ENCODE results near the gene SUSD1. TPM values are rescaled to one million over a fixed set of nuclear protein-coding genes. Genes with fewer than 3 reads are reported as not detected.
"Not testable (repeated sequence)": the region's sequence is repeated elsewhere in the genome, so short reads cannot be mapped to it uniquely, and the experiment has no call there.

Gene SUSD1
- total RNA-seq, 1 donor from 2014 or later, result 35.9 TPM

GRCh38 chr9:112097712-112098688, 77.1 kb downstream of the SUSD1 start:
- peak; percentile 48 to 76 for DNase-seq (ENCODE audit: low read depth in 2 of 2)

GRCh38 chr9:112094948-112095681, 80.0 kb downstream of the SUSD1 start:
- peak in 1 of 2 donors; percentile 41 for DNase-seq (ENCODE audit: low read depth in 2 of 2)

- no peak for DNase-seq (ENCODE audit: low read depth in 2 of 2)
These were observed 80.9 kb downstream of the SUSD1 start for GRCh38 chr9:112094241-112094640.

- DNase-seq (ENCODE audit: low read depth in 2 of 2), result no peak
These were observed 81.3 kb downstream of the SUSD1 start for GRCh38 chr9:112093870-112094216.

DNA sequence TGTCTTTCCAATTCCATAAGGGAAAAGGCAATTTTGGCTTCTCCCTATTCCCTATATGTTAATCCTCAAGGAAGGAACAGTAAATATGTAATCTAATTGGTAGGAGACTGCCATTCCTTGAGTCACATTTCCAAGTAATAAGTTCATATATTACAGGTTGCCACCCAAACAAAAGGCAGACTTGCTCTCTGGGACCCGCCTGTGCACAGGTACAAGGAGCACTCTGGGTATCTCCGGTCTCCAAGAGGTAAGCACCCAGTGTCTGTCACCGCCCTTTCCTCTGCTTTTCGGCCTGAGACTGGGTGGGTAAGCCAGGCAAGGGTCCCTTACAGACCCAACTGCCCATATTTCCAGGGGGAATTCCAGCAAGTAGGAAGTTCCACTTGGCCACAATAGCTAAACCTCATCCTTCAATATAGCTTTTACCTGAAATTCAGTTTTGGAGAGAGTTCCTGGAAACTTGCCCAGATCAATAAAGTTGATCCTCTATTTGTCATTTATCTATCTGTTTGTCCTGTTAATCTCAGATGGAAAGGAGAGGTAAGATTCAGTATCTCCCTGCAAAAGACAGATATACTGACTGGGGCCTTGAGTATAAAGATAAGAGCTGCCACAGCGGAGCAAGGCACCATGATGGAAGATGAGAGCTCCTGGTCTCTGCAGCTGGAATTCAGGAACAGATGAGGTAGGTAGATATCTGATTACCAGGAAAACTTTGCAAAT, 81.8 kb downstream of the SUSD1 start:
- no peak for DNase-seq (ENCODE audit: low read depth in 2 of 2)

DNA sequence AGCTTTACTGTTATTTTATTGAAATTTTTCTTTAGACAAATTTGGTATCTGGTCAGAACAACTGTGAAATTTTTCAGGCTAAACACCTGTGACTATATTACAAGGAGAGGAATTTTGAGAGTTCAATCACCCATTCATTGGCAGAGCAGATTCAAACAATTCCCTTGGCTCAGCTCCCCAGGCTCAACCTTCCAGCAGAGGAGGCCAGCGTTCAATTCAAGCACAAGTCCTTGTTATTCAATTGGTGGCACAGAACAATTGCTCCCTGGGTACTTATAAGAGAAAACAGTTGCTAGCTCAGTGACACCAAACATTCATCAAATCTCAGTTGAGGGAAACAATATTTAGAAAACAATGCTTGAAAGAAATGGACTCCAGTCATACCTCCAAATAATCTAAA, 83.3 kb downstream of the SUSD1 start:
- DNase-seq (ENCODE audit: low read depth in 2 of 2), result peak in 1 of 2 donors; percentile 40

GRCh38 chr9:112087506-112087905, 87.6 kb downstream of the SUSD1 start:
- no peak for DNase-seq (ENCODE audit: low read depth in 2 of 2)

DNA sequence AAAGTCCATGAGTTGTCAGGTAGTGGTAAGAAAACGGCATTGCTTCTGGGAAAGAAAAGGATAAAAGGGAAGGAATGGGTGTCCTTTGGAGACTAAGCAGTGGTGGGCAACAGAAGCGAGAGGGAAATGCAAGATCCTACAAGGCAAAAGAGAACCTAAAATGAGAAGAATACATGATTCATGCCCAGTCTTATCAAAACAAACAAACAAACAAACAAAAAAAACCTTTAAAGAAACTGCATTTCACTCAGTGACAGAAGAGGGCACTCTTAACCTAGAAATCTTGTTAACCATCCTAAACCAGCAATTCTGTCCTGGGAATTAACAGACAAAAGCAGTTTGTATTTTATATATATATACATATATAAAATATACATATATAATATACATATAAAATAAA, 88.5 kb downstream of the SUSD1 start:
- peak in 1 of 2 donors; percentile 40 for DNase-seq (ENCODE audit: low read depth in 2 of 2)

DNA sequence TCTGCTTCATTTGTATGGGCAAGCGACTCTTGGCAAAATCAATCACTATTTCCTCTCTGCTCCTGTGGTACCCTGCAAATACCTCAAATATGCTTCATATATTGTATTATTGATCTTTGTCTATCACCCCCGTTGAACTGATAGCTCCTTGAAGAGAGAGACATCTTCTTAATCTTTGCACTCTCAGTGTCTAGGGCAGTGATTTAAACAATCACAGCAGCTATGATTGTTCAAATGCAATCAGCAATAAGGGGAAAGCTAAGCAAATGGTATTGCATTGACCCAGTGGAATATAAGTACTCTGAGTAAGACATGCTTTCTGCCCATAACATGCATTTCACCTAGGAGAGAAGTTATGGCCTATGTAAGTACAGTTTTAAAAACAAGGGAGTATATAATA, 90.2 kb downstream of the SUSD1 start:
- no peak for DNase-seq (ENCODE audit: low read depth in 2 of 2)

- peak in 1 of 2 donors; percentile 72 for DNase-seq (ENCODE audit: low read depth in 2 of 2)
These were observed 90.8 kb downstream of the SUSD1 start for GRCh38 chr9:112084334-112084733.

DNA sequence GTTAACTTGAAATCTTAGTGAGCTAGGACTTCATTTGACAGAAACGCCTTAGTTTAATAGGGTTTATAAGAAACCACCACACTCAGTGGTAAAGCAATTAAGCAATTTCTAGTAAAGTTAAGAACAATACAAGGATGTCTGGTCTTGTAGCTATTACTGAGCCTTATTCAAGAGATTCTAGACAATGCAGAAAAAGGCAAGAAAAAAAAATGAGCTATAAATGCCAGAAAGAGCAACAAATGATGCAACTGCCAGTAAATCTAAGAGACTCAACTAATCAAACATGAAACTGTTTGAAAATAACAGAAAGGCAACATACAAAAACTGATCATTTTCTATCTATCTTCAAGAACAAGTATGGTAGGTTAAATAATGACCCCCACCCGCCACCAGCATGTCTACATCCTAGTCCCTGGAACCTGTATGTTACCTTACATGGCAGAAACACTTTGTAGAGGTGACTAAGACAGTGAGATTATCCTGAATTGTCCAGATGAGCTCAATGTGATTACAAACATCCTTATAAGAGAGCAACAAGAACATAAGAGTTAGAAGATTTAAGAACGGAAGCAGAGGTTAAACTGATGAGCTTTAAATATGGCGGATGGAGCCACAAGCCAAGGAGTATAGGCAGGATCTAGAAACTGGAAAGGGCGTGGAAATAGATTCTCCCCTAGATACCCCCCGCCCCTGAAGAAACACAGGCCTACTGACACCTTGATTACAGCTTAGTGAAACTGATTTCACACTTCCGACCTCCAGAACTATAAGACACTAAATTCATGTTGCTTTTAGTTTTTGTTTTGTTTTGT, 93.0 kb downstream of the SUSD1 start:
- no peak for DNase-seq (ENCODE audit: low read depth in 2 of 2)

- no peak for DNase-seq (ENCODE audit: low read depth in 2 of 2)
These were observed 94.1 kb downstream of the SUSD1 start for GRCh38 chr9:112080831-112081542.

DNA sequence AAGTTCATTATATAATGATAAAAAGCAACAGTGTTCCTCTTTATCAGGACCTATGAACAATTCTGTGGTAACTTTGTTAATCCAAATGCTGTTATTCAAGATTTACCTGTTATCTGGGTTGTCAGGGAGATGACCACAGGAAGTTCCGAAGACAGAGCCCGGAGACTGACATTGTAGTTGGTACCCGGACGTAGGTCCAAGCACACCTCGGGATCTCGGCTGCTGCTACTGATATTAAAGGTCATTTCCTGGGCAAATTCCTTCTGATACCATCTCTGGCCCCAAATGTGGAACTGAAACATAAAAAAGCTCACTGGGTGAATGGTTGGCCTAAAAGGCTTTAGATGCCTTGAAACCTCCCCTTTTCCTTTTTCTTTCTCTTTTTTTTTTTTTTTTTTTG, 96.7 kb downstream of the SUSD1 start:
- DNase-seq (ENCODE audit: low read depth in 2 of 2), result peak; percentile 59 to 60

GRCh38 chr9:112076814-112077213, 98.3 kb downstream of the SUSD1 start:
- DNase-seq (ENCODE audit: low read depth in 2 of 2), result no peak

GRCh38 chr9:112075009-112075378, 100.1 kb downstream of the SUSD1 start:
- DNase-seq (ENCODE audit: low read depth in 2 of 2), result no peak

DNA sequence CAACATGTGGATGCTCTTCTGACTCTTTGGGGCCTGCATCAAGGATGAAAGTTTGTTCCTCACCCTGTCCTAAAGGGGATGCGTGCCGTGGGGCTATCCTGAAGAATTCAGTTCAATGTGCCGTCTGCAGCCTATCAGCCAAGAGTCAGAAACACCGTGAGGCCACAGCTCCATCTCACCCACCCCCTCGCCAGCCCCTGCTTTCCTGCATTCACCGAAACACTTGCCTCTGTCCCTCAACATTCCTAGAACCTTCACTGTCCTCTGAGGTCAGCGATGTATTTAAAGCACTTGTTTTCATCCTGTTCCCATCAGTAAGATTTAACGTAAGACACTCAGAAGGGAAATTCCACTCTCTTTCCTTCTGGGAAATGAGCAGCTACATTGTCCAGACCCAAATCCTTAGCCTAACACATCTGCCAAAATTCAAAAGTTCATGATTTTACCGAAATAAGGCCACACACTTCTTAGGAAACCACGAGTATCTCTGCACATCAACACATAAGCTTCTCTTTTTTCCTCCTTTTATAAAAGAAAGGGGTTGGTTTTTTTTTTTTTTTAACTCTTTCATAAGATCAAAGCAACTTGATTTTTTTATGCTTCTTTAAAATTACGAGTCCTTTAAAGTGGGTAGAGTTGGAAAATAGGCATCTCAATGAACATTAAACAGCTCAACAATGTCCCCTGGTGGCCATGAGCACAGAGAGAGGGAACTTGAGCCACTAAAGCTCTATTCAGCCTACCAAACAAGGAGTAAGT, 100.7 kb downstream of the SUSD1 start:
- peak; percentile 68 to 87 for DNase-seq (ENCODE audit: low read depth in 2 of 2)

- not testable (repeated sequence) for DNase-seq (ENCODE audit: low read depth in 2 of 2)
These were observed 101.4 kb downstream of the SUSD1 start for GRCh38 chr9:112073639-112074173.

DNA sequence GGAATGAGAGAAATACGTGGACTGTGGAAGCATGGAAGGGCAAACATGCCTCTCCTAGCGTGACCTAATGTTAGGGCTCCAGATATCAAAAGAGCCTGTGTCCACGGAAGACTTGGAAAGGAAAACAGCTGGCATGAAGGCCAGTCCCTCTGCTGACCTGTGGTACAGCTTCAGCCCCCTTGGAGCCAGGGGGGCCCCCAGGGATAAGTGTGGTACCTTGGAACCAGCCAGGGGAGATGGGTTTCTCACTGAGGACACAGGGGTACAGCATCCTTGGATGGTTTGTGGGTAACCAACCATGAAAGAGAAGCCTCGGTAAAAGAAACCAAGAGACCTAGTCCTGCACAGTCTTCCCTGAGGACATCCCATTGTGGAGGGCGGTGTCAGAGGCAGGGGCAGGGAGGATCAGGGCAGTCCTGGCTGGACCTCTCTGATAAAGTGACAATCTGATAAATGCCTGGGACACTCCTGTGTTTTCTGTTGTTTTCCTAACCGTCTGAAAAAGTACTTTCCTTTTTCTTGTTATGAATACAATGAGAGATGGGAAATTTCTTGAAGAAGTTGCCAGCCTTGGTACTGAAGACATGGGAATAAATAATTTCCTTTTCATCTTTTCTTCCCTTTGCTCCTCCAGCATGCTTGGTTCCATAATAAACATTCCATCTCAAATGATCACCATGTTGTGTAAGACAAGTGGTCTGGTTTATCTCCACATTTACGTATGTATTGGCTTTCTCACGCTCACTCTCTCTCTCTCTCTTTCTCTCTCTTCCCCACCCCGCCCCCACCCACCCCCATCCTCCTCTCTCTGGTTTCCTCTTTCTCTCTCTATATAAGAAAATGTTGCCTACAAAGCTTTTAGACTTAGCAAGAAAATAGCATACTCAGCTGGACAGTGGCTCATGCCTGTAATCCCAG, 102.1 kb downstream of the SUSD1 start:
- no peak for DNase-seq (ENCODE audit: low read depth in 2 of 2)
